HepG2 (cell line): ENCODE results near the gene ATP6V1C2. TPM values are rescaled to one million over a fixed set of nuclear protein-coding genes. Genes with fewer than 3 reads are reported as not detected.

Source experiments
- ATAC-seq: fragments of 200-7000 bp; cut with Tn5 transposase; 3 replicates; pipeline ENCODE4 v1.9.1; 2020; ENCODE audit warnings: mild to moderate bottlenecking, moderate library complexity
- BruUV-seq: library from RNA; stranded (reverse); fragments of 400-500 nt; replicated peaks from 2 replicates; lab custom pipeline; 2021; lab: Mats Ljungman, UMichigan
- CTCF ChIA-PET: fragments of 300-600 bp; formaldehyde crosslinking; extraction: SDS; loops from one replicate; lab custom pipeline; 2021; ENCODE audit warnings: low total read pairs, inconsistent platforms, low intra/inter-chr PET ratio; lab: Yijun Ruan, JAX
- POLR2A ChIA-PET: fragments of 350-600 bp; sonication (Branson Sonifier 250); formaldehyde crosslinking; loops from one replicate; lab custom pipeline; 2020; ENCODE audit warnings: antibody characterized with exemption, inconsistent platforms; lab: Yijun Ruan, JAX
- DNase-seq: peaks from one replicate; pipeline ENCODE4 v3.0.0-alpha.2; 2015; ENCODE audit warnings: low spot score
- FAIRE-seq: peaks from 3 replicates; lab custom pipeline; 2011; peaks lifted over from hg19 to GRCh38; lab: Jason Lieb, UNC
- H2AFZ ChIP-seq: one replicate; pipeline ENCODE4 v1.6.1; 2011; ENCODE audit warnings: low read length, inconsistent platforms
- H3K27ac ChIP-seq: fragments of 300-600 bp; 3 replicates; pipeline ENCODE4 v1.8.0; 2011; ENCODE audit warnings: mixed run types, mild to moderate bottlenecking, mixed read lengths, low read length, inconsistent platforms; ENCODE audit not compliant: insufficient read depth; ENCODE audit errors: extremely low read length
- H3K27me3 ChIP-seq, 2 experiments: fragments of 200-600 bp in 1 of 2; 2 replicates in 1 of 2; 3 replicates in 1 of 2; pipeline versions ENCODE4 v1.6.0 to v1.8.0; 2011; ENCODE audit warnings: low read length in 2 of 2, mild to moderate bottlenecking in 2 of 2, moderate library complexity in 2 of 2, inconsistent platforms in 1 of 2; ENCODE audit not compliant: insufficient read depth in 2 of 2, control insufficient read depth in 1 of 2
- H3K36me3 ChIP-seq, 2 experiments: fragments of 200-600 bp in 1 of 2; replicated peaks in 1 of 2; 2 replicates in 1 of 2; 3 replicates in 1 of 2; pipeline versions ENCODE4 v1.5.1 to v1.8.0; 2011; ENCODE audit warnings: low read length in 2 of 2, inconsistent platforms in 1 of 2; ENCODE audit not compliant: insufficient read depth in 2 of 2, control insufficient read depth in 1 of 2
- H3K4me1 ChIP-seq: 2 replicates; pipeline ENCODE4 v1.5.1; 2012; ENCODE audit warnings: low read length, inconsistent platforms; ENCODE audit not compliant: insufficient read depth
- H3K4me2 ChIP-seq: 2 replicates; pipeline ENCODE4 v1.6.0; 2011; ENCODE audit warnings: low read depth, low read length, inconsistent platforms
- H3K4me3 ChIP-seq, 3 experiments: fragments of 200-600 bp in 1 of 3; sonication (generic), shearing (Covaris generic) in 1 of 3; replicated peaks in 1 of 3; 2 replicates each; pipeline ENCODE4 v1.5.1; 2011 to 2016; ENCODE audit warnings: low read length in 3 of 3, inconsistent platforms in 2 of 3, low read depth in 2 of 3, mild to moderate bottlenecking in 2 of 3, control low read depth in 1 of 3, mixed read lengths in 1 of 3; ENCODE audit not compliant: insufficient read depth in 1 of 3
- H3K79me2 ChIP-seq: one replicate; pipeline ENCODE4 v1.6.1; 2011; ENCODE audit warnings: low read length, inconsistent platforms; ENCODE audit not compliant: insufficient read depth
- H3K9ac ChIP-seq: 2 replicates; pipeline ENCODE4 v1.6.0; 2011; ENCODE audit warnings: mild to moderate bottlenecking, low read depth, low read length, inconsistent platforms; ENCODE audit not compliant: insufficient read depth
- H3K9me3 ChIP-seq: 2 replicates; pipeline ENCODE4 v1.5.1; 2012; ENCODE audit warnings: mild to moderate bottlenecking, low read length
- H4K20me1 ChIP-seq: 2 replicates; pipeline ENCODE4 v1.6.0; 2011; ENCODE audit warnings: inconsistent platforms, mild to moderate bottlenecking, low read length, moderate library complexity; ENCODE audit not compliant: insufficient read depth
- AFF4 ChIP-seq: sonication (generic); formaldehyde crosslinking; IDR thresholded peaks from 2 replicates; pipeline ENCODE4 v1.4.0; 2020; ENCODE audit warnings: missing genetic modification reagents
- DNMT3B ChIP-seq: conservative IDR thresholded peaks from 2 replicates; pipeline ENCODE4 v1.6.1; 2016; ENCODE audit warnings: missing biosample characterization, control low read depth
- MAFF ChIP-seq: IDR thresholded peaks from 2 replicates; pipeline ENCODE4 v1.6.1; 2011; ENCODE audit warnings: low read depth, low read length, improper control_type of control experiment
- NFATC3 ChIP-seq: sonication (generic); formaldehyde crosslinking; IDR thresholded peaks from 2 replicates; pipeline ENCODE4 v1.5.1; 2020; ENCODE audit warnings: mild to moderate bottlenecking, missing genetic modification reagents
- RBM22 ChIP-seq: fragments of 200-400 bp; formaldehyde crosslinking; optimal IDR thresholded peaks from 2 replicates; pipeline ENCODE3; 2017; ENCODE audit warnings: mild to moderate bottlenecking, low read length, moderate library complexity
- REL ChIP-seq: sonication (generic); formaldehyde crosslinking; conservative IDR thresholded peaks from 2 replicates; pipeline ENCODE4 v1.8.0; 2022; ENCODE audit warnings: mild to moderate bottlenecking, missing genetic modification reagents, moderate library complexity
- SP4 ChIP-seq: sonication (generic); formaldehyde crosslinking; IDR thresholded peaks from 2 replicates; pipeline ENCODE4 v1.8.1; 2023; ENCODE audit warnings: mild to moderate bottlenecking, missing genetic modification reagents
- TAF15 ChIP-seq: fragments of 200-400 bp; formaldehyde crosslinking; IDR thresholded peaks from one replicate; pipeline ENCODE4 v1.6.1; 2018; ENCODE audit warnings: mild to moderate bottlenecking, low read depth, low read length; ENCODE audit not compliant: poor library complexity, severe bottlenecking
- ZFP41 ChIP-seq: sonication (generic); formaldehyde crosslinking; IDR thresholded peaks from 2 replicates; pipeline ENCODE4 v1.4.0; 2020; ENCODE audit warnings: mild to moderate bottlenecking, missing genetic modification reagents, borderline replicate concordance
- ZFP82 ChIP-seq: sonication (generic); formaldehyde crosslinking; IDR thresholded peaks from 2 replicates; pipeline ENCODE4 v1.5.1; 2020; ENCODE audit warnings: mild to moderate bottlenecking, missing genetic modification reagents, borderline replicate concordance
- ZNF557 ChIP-seq: sonication (generic); formaldehyde crosslinking; IDR thresholded peaks from 2 replicates; pipeline ENCODE4 v1.4.0; 2020; ENCODE audit warnings: missing genetic modification reagents
- ZNF878 ChIP-seq: sonication (generic); formaldehyde crosslinking; IDR thresholded peaks from 2 replicates; pipeline ENCODE4 v1.8.1; 2023; ENCODE audit warnings: mild to moderate bottlenecking, missing genetic modification reagents, moderate library complexity
- WGBS: methylation state at CpG from one replicate; pipeline ENCODE4 v1.1.6; 2017; ENCODE audit warnings: low lambda C conversion rate; 5-methylcytosine and 5-hydroxymethylcytosine counted together
- in situ Hi-C: cut with HindIII; loops from 2 replicates; pipeline ENCODE4 v1.10.0; 2017; ENCODE audit warnings: low pct_unique_long_range_greater_than_20kb; ENCODE audit not compliant: extremely low pct_ligation_motif_present
- intact Hi-C: fragments of 100-400 bp; cut with micrococcal nuclease; formaldehyde crosslinking; loops from one replicate; pipeline ENCODE4 v1.10.0; 2022; ENCODE audit not compliant: unreplicated experiment
- polyA plus RNA-seq, 8 experiments: library from polyadenylated mRNA; depleted of rRNA in 3 of 8; stranded (reverse) in 7 of 8; unstranded in 1 of 8; fragments of >200 nt; fragmentation: Illumina TruSeq in 4 of 8; extraction: Trizol in 4 of 8; gene quantifications; 2 replicates each; pipeline versions ENCODE4 v1.2.1 to v1.2.3, GENCODE V29; 2011 to 2016; ENCODE audit warnings: low read depth in 4 of 8, missing spikeins in 1 of 8, mixed read lengths in 1 of 8; ENCODE audit not compliant: insufficient read depth in 1 of 8
- total RNA-seq, 5 experiments: library from RNA; depleted of rRNA; stranded (reverse); fragments of >200 nt; fragmentation: Illumina TruSeq; extraction: Trizol; gene quantifications; 2 replicates each; pipeline ENCODE4 v1.2.3, GENCODE V29; 2016; ENCODE audit warnings: low read depth in 1 of 5

The ATP6V1C2 gene
- total and polyA plus RNA-seq, 2 of the 13 experiments (the other 11 are each of a cell fraction or from before 2014, with no cell fraction given), result 0.04 to 0.29 TPM

GRCh38 chr2:10800163-10800562 is 78.7 kb downstream of the ATP6V1C2 start:
- Histone ChIP-seq H3K27ac (no peak overlapping the region), H3K9ac (no peak overlapping the region), H3K9me3 (no peaks in the 10 kb centered on the region), H3K4me2 (no peak overlapping the region), H3K4me3 (no peak overlapping the region), H3K79me2 (peaks cover 68% of the 10 kb centered on the region), H3K4me1 (no peaks in the 10 kb centered on the region), H4K20me1 (peaks cover 47% of the 10 kb centered on the region), H3K36me3 (peaks cover 24 to 68% of the 10 kb centered on the region in 2 experiments), H2AFZ (no peak overlapping the region), H3K27me3 (no peaks in the 10 kb centered on the region; a peak in 1 of 5 replicates)
- WGBS, result 98% methylated on average over 4 of the region's 4 CpGs
- no TSS peak for BruUV-seq
- CTCF ChIA-PET, result no interaction called here
- no peak for ATAC-seq
- FAIRE-seq, result no peak
- intact Hi-C loops, result no loop called here
- no peak for DNase-seq
- TF ChIP-seq DNMT3B (CRISPR knock-in tag) (no peak), MAFF (no peak), REL (CRISPR knock-in tag) (no peak), ZFP41 (CRISPR knock-in tag) (no peak), ZNF878 (no peak), ZNF557 (CRISPR knock-in tag) (no peak)
- in situ Hi-C loops, result no loop called here
- POLR2A ChIA-PET, result no interaction called here

GRCh38 chr2:10802657-10803056 is 81.2 kb downstream of the ATP6V1C2 start:
- Histone ChIP-seq H3K36me3 (peaks cover 12 to 49% of the 10 kb centered on the region in 2 experiments), H3K79me2 (peaks cover 76% of the 10 kb centered on the region), H3K9ac (no peak overlapping the region), H3K4me2 (no peak overlapping the region), H3K4me3 (no peak overlapping the region), H3K27me3 (no peaks in the 10 kb centered on the region; a peak in 1 of 5 replicates), H2AFZ (no peak overlapping the region), H3K27ac (no peak overlapping the region), H3K9me3 (no peaks in the 10 kb centered on the region), H3K4me1 (peaks cover 11% of the 10 kb centered on the region), H4K20me1 (peaks cover 54% of the 10 kb centered on the region)
- no peak for TF ChIP-seq TAF15
- no peak for TF ChIP-seq SP4 (CRISPR knock-in tag)
- TF ChIP-seq AFF4 (CRISPR knock-in tag), result no peak
- peak; percentile 25 for TF ChIP-seq RBM22
- no peak for TF ChIP-seq ZFP82 (CRISPR knock-in tag)
- no peak for TF ChIP-seq NFATC3 (CRISPR knock-in tag)
- ChIA-PET POLR2A (no interaction called here), CTCF (no interaction called here)
- 98% methylated on average over 8 of the region's 8 CpGs for WGBS
- no peak for FAIRE-seq
- no peak; the same call in 2 of the 3 replicates for ATAC-seq
- in situ Hi-C loops (no loop called here), intact Hi-C loops (no loop called here)
- no TSS peak for BruUV-seq
- no peak for DNase-seq
